GM12864 (cell line): ENCODE measurements around the gene IGFN1.

Experiments
- DNase-seq: peaks from one replicate; pipeline ENCODE4 v3.0.0-alpha.2; 2011; ENCODE audit warnings: low read depth
- H3K4me3 ChIP-seq: 2 replicates; pipeline ENCODE4 v1.5.1; 2011; ENCODE audit warnings: mild to moderate bottlenecking, low read depth, low read length, control low read depth
- TF ChIP-seq, protein P1 (sequence below): IDR thresholded peaks from 2 replicates; pipeline ENCODE4 v1.5.1; 2011; ENCODE audit warnings: low read depth, mild to moderate bottlenecking, moderate library complexity, low read length, control low read depth, inconsistent platforms; ENCODE audit errors: missing control alignments

IGFN1 gene

GRCh38 chr1:201241736-201242135 is 51.1 kb downstream of the IGFN1 start:
- H3K4me3 ChIP-seq: no peak overlapping the region
- DNase-seq: no peak
- TF ChIP-seq, protein P1, sequence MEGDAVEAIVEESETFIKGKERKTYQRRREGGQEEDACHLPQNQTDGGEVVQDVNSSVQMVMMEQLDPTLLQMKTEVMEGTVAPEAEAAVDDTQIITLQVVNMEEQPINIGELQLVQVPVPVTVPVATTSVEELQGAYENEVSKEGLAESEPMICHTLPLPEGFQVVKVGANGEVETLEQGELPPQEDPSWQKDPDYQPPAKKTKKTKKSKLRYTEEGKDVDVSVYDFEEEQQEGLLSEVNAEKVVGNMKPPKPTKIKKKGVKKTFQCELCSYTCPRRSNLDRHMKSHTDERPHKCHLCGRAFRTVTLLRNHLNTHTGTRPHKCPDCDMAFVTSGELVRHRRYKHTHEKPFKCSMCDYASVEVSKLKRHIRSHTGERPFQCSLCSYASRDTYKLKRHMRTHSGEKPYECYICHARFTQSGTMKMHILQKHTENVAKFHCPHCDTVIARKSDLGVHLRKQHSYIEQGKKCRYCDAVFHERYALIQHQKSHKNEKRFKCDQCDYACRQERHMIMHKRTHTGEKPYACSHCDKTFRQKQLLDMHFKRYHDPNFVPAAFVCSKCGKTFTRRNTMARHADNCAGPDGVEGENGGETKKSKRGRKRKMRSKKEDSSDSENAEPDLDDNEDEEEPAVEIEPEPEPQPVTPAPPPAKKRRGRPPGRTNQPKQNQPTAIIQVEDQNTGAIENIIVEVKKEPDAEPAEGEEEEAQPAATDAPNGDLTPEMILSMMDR: no peak

- DNase-seq: no peak
- TF ChIP-seq, protein P1: no peak
- H3K4me3 ChIP-seq: no peak overlapping the region
Measured at GRCh38 chr1:201245082-201245481, 54.5 kb downstream of the IGFN1 start.

DNA sequence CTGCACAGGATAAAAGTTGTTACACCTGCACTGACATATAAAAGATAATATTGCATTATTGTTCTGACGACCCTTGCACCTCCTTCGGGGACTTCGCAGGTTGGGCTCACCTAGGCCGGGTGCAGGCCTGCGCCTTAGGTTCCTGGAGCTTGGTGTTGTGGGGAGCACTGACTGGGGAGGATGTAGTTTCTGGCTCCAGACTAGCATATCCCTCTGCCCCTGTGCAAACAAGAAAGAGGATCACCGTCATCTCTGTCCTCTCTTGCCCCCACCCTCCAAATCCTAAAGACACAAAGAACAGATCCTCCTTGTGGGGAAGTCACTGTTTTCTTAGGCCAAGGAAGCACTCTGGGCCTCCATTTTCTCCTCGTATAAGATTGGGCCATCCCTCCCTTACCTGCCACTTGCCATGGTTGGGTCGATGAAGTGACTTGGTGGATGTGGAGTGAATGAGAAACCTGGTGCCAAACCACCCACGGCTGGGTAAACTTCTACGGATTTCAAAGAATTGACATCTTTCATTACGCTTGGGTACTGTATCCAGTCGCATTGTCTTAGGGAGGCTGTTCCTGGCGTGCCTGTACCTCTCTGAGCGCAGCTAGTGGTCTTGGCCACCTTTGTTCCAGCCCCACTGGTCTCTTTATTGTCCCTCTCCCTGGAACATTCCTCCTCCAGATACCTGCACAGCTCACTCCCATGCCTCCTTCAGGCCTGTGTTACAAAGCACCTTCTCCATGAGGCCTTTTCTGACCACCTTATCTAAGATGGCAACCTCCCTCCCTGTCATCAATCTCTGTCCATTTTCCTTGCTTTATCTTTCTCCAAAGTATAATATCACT is 58.3 kb downstream of the IGFN1 start:
- DNase-seq: no peak
- TF ChIP-seq, protein P1: no peak

DNA sequence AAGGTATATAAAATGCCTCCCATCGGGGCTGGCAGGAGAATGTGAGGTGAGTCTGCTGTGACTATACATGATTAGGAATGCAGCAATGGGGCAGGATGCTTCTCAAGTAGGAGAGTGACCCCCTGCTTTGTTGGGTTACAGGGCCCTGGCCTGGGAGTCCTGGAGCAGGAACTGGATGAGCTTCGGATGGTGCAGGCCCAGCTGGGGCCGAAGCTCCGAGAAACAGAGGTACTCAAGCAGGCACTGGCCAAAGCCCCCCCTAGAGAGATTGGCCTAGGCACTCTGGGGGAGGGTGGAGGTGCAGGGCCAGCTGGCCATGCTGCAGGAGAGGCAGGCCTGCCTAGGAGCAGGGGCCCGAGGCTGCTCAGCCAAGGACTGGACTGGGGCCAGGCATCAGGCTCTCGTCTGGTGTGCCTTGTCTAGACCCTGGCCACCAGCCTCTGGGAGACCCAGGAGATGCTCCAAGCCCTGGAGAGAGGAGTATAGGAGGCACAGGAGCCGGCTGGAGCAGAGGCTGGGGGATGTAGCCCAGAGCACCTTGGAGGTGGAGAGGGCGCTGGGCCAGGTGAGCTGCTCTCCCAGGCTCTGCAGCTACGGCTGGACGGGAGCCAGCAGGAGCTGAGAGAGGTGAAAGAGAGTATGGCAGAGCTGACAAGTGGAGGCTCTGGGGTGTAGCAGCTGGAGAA is 59.8 kb downstream of the IGFN1 start:
- no peak for DNase-seq
- TF ChIP-seq, protein P1: no peak
- H3K4me3 ChIP-seq: no peak overlapping the region

More for the DNA sequence above, 58.3 kb downstream of the IGFN1 start:
- no peak overlapping the region for H3K4me3 ChIP-seq

- no peak overlapping the region for H3K4me3 ChIP-seq
- TF ChIP-seq, protein P1: no peak
- no peak for DNase-seq
Measured at GRCh38 chr1:201251411-201251810, 60.8 kb downstream of the IGFN1 start.

- H3K4me3 ChIP-seq: no peak overlapping the region
- no peak for DNase-seq
- TF ChIP-seq, protein P1: no peak
Measured at GRCh38 chr1:201251851-201252430, 61.3 kb downstream of the IGFN1 start.
